Hematopoietic multipotent progenitor cell treated with erythropoietin and hydrocortisone succinate and interleukin-3 and kit ligand, for 6 days (in vitro differentiated cells): ENCODE results near the gene KDSR.

Experiments used
- DNase-seq: peaks from one replicate; pipeline ENCODE4 v3.0.0-alpha.2; 2015

Gene KDSR, protein sequence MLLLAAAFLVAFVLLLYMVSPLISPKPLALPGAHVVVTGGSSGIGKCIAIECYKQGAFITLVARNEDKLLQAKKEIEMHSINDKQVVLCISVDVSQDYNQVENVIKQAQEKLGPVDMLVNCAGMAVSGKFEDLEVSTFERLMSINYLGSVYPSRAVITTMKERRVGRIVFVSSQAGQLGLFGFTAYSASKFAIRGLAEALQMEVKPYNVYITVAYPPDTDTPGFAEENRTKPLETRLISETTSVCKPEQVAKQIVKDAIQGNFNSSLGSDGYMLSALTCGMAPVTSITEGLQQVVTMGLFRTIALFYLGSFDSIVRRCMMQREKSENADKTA

DNA sequence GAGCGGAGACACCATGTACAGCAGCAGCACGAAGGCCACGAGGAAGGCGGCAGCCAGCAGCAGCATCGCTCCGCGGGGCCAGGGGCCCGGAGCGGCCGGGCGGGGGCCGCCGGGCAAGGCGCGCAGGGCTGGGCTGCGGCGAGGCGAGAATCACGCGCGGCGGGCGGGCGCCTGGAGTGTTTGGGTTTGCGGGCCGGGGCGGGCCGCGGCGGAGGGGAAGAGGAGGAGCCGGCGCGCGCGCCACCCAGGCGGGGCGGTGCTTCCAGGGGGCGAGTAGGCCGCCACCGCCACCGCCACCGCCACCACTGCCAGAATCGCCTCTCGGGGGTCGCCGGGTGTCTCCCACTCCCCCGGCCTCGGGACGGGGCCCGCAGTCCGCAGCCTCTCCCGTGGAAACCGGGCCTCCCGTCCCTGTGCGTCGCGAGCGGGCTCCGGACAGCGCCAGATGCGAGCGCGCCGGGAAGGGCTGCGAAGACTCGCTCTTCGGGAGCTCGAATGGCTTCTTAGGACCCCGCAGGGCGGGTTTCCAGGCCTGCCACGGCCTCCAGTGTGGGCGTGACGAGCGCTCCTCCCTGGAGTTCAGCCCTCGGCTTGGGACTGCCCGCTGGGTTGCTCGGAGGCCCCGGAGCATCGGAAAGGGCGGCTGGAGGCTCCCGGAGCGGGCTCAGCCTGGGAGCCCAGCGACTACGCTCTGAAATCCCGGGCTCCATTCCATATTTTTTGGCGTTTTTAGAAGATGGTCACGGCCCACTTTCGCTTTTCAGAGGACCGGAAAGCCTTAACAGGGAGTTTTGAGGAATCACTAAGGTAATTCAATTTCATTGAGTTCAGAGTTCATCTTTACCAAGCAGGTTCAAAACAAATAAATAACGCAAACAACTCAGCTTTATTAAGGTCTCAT is at the start of gene KDSR:
Gene KDSR, minus strand, starts transcription at position 154 of the 901 bp plus-strand sequence. Its CDS starts 88 bp downstream, at position 66.
- DNase-seq, result peak; percentile 98

GRCh38 chr18:63412953-63413352 is 45.9 kb upstream of the KDSR start:
- DNase-seq, result no peak

DNA sequence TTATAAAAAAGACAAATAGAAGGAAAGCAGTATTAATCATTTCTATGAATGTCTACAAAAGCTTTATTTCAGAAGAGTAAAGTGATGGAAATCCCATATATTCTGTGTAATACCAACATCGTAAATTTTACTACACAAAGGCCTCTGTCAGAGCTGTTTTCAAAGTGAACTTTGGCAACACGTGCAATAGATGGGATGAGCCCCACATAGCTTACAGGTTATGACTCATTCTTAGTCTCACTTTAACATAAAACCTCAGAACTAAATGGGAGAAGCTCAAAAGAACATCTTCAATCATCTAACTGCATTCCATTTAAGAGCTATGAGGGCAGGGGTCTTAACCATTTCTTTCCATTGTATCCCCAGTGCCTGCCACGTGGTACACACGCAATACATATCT is 43.8 kb upstream of the KDSR start:
- DNase-seq, result no peak

GRCh38 chr18:63409301-63409700 is 42.3 kb upstream of the KDSR start:
- DNase-seq, result no peak

GRCh38 chr18:63407734-63408133 is 40.7 kb upstream of the KDSR start:
- no peak for DNase-seq

DNA sequence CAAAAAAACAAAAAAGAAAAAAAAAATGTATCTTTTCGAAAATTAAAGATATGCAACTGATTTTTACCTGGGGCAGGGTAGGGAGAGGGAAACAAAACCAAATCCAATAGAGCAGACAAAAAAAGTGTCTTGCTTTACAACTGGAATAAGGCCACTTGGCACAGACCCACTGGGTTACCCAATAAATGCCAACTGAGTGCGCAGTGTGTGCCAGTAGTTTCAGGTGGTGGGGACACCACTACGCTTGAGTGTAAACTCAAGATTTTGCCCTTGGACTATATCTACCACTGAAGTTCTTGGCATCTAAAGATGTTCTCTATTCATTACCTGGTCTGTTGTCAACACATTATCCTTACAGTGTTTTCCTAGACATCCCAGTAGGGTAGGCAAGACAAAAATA is 39.0 kb upstream of the KDSR start:
- DNase-seq, result no peak

GRCh38 chr18:63402246-63403162 is 35.5 kb upstream of the KDSR start:
- no peak for DNase-seq

- DNase-seq, result no peak
These were observed 32.3 kb upstream of the KDSR start for GRCh38 chr18:63399300-63399699.

DNA sequence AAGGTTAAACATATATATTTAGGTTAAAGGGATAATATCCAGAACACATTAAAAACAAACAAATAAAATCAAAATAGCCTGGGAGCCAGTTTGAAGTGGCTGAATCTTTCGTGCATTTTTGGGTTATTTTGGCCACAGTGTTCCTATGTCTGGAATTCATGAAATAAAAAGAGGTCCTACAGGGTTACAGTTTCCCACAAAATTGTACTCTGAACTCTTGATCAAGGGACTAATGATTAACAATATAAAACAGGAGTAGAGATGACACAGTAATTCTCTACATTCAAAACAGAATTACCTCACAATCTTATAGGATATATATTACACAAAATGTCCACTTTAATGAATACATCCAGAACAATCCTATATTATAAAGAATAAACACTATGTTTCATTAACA is 30.3 kb upstream of the KDSR start:
- DNase-seq, result no peak

DNA sequence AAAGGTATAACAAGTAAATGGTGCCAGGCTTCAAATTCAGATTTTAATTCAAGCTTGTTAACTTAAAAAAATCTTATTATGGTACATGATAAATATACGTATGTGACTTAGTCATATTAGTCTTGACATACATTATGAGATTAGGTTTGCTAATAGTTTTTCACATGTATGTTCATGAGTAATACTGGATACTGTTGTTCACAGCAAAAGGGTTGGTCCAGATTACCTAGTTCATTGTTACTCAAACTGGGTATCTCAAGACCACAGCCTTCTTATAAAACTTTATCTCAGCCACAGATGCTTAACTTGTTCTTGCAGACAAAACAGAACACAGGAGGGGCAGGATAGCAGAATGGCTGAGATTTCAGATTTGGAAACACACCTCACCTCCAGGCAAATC is 28.5 kb upstream of the KDSR start:
- DNase-seq, result no peak

- DNase-seq, result no peak
These were observed 27.9 kb upstream of the KDSR start for GRCh38 chr18:63394954-63395353.

- no peak for DNase-seq
These were observed 20.9 kb upstream of the KDSR start for GRCh38 chr18:63387861-63388260.

DNA sequence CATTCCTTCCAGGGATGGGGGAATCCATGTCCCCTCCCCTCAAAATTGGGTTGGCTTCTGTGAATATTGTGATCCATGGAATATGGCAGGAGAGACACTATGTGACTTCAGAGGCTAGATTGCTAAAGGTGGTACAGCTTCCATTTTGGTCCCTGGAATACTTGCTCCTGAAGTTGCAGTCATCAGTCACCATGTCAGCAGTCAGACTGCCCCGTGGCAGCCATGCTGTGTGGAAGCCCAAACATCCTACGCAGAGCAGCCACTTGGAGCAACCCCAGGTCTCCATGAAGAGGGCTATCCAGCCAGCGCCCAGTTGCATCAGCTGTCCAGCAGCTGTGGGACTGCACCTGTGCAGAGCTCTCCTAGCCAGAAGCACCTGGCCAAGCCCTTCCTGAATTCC is 15.8 kb upstream of the KDSR start:
- DNase-seq, result no peak

GRCh38 chr18:63379639-63379962 is 12.6 kb upstream of the KDSR start:
- DNase-seq, result no peak

DNA sequence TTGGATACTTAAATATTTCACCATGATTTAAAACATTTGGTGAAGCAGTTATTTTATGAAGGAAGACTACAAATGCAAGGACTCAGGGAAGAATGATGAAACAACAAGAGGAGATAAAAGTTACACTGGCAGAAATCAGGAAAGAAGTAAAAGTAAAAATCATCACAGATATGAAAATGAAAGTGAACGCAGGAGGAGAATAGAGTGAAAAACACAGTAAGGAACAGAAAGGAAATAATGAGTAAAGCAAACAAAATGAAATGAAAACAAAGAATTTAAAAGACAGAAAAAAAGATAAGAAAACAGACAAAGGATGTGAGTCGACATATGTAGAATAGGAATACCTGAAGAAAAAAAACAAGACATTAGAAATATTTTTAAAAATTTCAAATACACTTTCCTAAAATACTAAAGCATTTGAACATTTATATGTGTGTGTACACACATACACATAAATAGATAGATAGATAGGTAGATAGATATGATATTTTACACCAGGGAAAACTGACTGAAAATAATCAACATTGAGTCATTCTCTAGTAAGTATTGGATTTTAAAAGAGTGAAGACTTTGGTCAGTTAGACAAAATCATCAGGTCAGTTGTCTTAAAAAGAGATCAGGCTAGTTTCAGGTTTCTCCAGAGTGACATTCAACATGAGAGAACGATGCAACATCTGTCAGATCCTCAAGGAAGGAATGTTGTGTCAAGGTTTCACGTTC is 12.1 kb upstream of the KDSR start:
- DNase-seq, result no peak

DNA sequence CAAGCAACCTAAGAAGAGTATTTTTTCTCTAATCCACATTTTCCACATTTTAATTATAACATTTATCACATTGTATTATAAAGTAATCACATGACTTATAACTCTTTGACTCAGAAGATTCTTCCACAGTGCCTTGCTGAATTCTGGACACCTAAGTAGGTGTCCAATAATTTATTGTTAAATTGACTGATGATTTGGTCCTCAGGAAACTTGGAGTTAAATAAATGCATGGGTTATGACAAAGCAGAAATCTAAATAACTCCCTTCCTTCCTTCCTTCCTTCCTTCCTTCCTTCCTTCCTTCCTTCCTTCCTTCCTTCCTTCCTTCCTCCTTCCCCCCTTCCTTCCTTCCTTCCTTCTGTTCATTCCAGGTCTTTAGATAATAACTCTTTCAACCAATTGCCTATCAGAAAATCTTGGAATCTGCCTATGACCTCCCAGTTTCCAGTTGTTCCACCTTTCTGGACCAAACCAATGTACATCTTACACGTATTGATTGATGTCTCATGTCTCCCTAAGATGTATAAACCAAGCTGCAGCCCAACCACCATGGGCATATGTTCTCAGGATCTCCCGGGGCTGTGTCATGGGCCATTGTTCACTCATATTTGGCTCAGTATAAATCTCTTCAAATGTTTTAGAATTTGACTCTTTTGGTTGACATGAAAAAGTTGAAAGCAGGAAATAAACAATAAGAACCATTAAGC is 10.4 kb upstream of the KDSR start:
- no peak for DNase-seq

DNA sequence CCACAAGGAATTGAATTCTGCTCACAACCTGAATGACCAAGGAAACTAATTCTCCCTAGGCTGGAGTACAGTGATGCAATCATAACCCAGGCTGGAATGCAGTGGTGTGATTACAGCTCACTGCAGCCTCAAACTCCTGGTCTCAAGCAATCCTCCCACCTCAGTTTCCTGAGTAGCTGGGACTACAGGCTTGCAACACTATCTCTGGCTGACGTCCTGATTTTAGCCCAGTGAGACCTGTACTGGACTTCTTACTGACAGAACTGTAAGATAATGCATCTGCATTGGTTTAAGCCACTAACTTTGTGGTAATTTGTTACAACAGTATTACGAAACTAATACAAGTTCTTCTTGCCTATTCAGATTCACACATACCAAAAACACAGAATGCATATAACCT is 9.5 kb upstream of the KDSR start:
- DNase-seq, result peak; percentile 44

DNA sequence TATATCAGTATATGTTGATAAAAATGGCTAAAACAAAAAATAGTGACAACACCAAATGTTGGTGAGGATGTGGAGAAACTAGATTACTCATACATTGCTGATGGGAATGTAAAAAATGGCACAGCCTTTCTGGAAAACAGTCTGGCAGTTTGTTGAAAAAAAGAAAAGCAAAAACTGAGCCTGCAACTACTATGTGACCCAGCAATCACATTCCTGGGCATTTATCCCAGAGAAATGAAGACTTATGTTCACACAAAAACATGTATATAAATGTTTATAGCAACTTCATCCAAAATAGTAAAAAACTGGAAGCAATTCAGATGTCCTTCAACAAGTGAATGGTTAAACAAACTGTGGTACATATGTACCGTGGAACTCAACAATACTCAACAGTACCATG is 7.5 kb upstream of the KDSR start:
- DNase-seq, result no peak

DNA sequence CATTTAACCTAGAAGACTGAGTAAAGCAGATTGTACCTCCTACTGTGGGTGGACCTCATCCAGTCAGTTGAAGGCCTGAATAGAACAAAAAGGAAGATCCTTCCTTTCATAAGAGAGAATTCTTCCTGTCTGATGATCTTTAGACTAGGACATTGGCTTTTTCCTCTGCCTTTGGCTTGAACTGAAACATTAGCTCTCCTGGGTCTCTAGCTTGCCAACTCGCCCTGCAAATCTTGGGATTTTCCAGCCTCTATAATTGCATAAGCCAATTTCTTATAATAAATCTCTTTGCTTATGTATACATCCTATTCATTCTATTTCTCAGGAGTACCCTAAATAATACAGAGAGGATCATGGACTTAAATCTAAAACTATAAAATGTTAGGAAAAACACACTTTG is 6.2 kb upstream of the KDSR start:
- no peak for DNase-seq

DNA sequence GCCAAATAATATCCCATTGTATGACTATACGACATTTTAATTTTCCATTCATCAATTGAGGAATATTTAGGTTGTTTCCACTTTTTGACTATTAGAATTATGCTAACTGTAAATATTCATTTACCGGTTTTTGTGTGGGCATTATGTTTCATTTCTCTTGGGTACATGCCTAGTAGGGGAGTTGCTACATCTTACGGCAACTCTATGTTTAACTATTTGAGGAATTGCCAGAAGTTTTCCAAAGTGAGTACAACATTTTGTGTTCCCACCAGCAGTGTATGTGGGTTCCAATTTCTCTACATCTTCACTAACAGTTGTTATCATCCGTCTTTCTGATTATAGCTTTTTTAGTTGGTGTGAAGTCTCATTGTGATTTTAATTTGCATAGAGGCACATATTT is 1.6 kb upstream of the KDSR start:
- no peak for DNase-seq

DNA sequence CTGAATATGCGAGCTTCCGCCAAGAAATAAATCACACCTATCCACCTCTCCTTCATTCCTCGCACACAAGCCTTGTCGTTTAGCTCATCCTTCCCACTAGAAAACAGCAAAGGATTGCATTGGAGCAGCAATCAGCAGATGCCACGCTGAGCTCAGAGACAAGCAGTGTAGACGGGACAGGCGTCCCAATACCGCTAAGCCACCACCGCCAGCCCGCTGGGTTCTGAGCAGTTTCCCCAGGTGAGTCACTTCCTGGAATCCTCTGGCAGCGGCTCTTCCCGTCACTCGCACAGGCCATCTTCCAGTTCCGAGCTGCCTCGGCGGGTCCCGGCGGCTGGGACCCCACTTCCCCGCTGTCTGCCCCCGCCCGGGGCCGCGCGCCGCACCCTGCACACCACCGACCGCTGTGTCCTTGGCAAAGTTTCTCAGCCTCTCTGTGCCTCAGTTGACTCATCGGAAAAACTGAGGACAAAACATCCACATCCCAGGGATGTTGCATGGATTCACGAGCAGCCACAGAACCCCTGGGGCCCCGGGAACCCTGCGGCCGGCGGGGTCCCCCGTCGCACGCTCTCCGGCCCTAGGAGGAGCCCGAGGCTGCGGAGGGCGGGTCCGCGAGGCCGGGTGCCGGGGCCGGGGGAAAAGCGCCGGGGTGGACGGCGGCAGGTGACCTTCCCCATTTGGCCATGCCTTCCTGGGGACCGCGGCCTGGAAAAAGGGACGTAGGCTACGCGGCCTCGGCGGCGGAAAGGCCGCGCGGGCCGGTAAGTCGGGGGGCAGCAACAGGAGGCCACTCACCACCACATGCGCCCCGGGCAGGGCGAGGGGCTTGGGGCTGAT is 573 bp downstream of the KDSR start:
- DNase-seq, result peak; percentile 39
